NCI-H187 treated with DMSO at 0.1 percent for 48 hours (cell line): ENCODE measurements around the gene CCDC201.

Experiments used
- DNase-seq: peaks from one replicate; lab custom pipeline; 2025; lab: John Stamatoyannopoulos, UW

CCDC201 gene, protein sequence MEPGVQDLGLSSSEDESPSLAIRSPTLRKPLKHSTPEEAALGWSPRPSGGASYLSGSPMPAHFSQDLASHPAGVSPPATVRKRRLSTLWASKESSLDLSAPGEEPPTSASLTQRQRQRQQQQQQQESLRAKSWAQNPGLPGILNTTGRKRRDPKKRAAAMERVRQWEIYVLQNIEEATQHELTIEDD

DNA sequence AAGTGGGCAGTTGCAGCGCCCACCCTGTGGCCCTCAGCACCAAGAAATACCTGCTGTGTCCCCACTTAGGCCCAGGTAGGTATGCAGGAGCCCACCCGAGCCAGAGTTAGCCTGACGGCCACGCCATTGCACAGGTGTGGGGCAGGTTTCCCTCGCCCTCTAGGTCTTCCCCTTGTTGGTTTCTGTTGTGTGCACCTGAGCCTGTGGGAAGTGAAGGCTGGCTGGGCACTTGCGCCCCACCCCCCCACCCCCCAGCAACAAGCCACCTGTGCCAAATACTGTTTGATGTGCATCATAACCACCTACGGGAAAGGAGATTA is at the start of gene CCDC201:
Gene CCDC201, minus strand, starts transcription at position 48 of the 320 bp plus-strand sequence. CDS start 75 bp downstream, outside the sequence.
- DNase-seq: no peak

DNA sequence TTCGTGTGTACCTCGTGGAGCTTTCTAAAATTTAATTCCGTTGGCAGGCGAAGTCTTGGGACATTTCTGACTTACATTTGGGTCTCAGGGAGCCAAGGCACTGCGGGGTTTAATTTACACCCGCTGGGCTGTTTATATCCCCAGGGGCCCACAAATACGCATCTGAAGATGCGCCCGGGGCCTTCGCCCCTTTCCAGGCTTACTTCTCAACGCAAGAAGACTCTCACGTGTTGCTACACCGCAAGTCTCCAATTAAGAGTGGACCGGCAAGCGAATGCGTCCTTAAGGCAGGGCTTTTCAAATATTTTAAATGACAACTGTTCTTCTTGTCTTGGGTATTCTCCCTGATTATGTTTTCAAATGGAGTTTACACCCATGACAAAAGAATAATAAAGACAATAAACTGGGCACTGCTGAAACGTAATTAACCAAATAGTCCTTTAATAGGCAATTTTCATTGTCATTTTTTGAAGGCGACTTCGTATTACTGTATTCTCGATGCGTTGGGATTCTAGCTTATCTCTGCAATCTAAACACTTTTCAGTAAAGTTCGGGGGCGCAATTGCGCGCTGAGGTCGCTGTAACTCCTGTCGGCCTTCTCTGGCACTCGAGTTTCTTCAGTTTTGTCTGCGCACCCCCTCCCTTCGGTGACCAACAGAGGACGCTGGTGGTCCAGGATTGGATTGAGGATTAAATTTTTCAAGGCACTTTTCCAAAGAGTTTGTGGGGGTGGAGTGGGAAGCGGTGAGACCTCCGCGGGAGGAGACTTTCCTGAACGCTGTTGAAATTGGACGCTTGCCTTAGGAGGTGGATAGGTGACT is 49.0 kb upstream of the CCDC201 start:
- no peak for DNase-seq

DNA sequence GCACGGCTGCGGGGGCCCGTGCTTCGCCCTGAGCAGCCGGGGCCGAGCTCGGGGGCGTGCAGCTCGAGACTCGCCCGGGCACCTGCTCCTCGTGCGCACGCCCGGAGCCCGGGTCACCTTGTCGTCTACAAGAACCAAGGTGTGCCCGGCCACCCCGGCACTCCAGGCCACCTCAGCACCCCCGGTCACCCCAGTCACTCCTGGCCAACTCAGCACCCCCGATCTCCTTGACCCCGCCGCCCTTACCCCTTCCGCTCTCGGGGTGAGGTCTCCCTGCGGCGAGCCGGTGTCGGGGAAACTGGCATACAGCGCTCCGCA is 48.5 kb upstream of the CCDC201 start:
- no peak for DNase-seq

DNA sequence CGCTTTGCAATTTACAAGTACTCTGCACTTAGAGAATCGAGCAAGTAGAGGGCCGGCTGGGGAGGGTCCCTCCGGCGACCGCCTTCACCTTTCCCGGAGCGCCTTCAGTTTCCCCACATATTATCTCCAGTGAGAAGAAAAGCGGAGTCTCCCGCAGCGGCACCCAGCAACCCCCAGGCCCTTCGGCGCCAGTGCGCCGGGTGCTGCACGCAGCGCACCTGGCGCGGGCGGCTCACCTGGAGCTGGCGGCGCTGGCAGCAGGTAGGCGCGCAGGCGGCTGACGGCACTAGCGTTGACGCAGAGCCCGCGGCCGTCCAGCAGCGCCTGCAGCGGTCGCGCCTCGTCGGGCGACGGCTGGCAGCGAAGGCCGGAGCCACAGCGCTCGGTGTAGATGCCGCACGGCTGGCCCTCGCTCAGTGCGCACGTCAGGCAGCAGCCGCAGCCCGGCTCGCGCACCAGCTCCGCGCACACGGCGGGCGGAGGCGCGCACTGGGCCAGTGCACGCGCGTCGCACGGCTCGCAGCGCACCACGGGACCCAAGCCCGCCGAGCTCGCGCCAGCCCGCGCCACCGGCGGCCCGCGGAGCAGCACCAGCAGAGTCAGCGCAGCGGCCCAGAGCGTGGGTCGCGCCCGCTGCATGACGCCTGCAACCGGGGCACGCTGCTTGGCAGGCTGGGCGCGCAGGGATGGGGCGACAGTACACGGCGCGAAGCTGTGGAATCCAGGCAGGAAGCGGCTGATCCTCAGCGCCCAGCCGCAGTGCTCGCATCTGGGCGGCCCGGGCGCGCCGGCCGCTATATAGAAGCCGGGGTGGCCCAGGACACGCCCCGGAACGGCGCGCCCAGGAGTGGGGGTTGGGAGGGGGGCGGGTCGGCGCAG is 47.9 kb upstream of the CCDC201 start, which contains the start of gene IGFBP3:
Gene IGFBP3, minus strand, starts transcription at position 771 of the 879 bp plus-strand sequence. Its CDS starts 132 bp downstream, at position 639.
- DNase-seq: no peak

DNA sequence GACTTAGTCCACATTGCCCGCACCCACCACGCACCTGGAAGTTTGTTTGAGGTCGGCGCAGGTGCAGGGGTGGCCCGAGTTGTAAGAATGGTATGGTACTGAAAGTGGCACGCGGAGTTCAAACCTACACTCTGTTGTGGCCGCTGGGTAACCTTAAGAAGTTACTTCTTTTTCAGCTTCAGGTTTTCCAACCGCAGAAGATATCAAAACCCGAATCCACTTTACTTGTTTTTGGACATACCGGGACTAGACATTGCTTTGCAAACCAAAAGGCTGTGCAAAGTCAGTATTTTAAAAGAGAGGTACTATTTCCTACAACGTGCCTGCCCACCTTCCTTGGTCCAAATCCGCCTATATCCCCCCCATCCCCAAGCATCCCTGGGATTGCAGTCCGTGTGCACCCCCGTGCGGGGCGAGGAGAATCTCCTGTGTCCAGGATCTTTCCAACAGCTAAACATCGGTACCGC is 47.1 kb upstream of the CCDC201 start:
- no peak for DNase-seq

DNA sequence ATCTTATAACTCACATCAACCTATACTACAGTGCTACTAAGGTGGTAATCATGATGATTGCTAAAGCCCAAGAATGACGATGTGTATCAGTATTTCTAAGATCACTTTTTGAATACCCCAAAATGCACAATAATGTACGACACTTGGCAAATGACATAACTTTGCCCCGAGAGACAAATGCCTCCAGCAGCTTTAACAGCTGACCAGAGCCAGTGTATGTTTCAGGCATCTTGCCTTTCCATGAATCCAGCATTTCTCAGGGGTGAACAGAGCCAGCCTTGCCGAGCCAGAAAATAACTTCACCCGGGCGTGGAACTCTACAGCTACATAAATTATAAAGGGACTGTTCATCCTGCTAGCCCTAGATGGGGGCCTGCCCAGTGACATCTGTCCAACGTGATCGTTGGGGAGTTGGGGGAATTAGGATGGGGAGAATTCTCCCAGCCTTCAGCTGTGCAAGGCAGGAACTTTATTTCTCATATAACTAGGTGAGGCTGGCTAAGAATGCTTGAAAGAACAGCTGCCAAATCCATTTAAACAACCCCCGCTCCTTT is 46.4 kb upstream of the CCDC201 start:
- no peak for DNase-seq

DNA sequence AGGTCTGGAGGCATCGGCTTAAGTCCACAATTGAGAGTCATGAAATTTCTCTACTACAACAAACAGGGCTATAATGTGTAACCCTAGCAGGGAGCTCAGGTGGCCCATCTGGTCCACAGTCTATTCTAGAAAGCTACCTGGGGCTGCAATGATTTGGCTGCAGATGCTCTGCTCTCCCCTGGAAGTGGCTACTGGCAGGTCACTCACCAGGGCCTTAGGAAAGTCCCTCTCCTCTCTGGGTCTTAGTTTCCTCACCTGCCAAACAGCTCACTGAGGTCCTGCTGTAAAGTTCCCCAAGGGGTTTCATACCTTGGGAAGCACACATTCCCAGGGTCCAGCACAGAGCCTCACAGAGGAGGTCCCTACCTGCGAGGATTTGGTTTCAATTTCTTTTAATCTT is 45.7 kb upstream of the CCDC201 start:
- no peak for DNase-seq

DNA sequence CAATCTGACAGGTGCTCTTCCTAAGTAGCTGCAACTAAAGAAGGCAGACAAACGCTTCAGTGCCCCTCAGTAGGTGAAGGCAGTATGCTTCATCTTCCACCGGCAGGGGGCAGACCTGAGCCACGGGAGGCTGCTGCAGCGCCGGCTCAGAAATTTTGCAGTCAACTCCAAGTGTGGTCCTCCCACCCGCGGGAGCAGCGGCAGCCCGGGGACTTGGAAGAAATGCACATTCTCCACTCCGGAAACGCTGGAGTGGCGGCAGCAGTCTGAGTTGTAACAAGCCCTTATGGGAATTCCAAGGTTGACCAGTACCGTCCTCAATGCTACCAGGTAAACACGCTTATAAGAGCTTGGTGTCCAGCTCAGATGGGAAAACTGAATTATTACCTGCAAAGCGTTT is 44.8 kb upstream of the CCDC201 start:
- no peak for DNase-seq

DNA sequence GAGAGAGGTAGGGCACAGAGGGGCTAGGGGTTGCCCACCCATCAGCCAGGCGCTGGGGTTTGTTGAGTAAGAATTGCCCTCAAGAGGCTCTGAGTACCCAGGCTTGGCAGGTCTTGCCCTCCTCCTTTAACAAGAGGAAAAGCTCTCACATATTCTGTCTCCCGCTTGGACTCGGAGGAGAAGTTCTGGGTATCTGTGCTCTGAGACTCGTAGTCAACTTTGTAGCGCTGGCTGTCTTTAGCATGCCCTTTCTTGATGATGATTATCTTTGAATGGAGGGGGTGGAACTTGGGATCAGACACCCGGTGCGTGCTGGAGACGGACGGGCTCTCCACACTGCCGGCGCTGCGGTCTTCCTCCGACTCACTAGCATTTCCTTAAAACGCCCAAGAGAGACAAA is 44.2 kb upstream of the CCDC201 start:
- DNase-seq: no peak

DNA sequence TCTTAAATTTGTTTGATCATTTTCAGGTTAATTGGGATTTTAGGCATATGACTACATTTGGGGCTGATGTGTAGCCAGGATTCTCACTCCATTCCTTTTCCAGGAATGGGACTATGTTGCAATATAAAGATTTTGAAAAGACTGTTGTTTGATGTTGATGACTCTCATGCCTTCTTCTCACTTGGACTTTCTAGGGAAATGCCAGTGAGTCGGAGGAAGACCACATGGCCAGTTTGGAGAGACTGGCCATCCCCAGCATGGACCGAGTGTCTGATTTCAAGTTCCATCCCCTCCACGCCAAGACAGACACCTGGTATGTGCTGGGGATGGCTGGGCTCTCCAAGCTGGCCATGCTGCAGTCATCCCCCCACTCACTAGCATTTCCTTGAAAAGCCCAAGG is 42.7 kb upstream of the CCDC201 start:
- DNase-seq: no peak

DNA sequence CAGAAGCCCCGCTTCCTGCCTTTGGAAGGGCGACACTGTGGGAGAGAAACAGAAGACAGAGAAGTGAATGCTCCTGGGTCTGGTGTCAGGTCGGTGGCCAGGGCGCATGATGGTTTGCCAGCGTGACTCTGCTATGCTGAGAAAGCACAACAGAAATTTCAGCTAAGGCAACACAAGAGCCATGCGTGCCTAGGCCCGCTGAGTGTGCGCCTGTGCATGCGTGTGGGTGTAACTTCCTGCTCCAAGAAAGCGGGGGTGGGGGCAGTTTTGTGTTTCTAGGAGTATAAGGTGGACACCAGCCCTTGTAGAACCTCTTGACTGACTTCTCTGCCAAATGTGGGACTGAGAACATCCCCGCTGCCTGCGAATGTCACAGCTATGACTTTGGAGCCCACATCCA is 42.0 kb upstream of the CCDC201 start:
- DNase-seq: no peak

DNA sequence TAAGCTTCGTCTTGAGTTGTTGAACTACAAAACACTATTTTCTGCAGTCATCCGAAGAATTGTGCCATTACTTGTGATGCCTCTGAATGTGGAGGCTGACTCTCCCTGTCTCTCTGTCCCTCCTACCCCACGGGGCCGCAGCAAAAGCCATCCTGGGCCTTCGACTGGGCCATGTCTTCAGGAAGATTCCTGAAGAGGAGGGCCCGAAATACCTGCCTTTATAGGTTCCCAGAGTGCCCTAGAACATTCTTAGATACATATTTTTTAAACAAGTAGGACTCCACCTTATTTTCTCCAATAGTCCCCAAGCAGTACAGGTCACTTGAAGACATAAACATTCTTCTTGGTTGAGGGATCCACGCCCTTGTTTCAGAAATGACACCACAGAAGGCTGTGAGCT is 40.1 kb upstream of the CCDC201 start:
- no peak for DNase-seq

DNA sequence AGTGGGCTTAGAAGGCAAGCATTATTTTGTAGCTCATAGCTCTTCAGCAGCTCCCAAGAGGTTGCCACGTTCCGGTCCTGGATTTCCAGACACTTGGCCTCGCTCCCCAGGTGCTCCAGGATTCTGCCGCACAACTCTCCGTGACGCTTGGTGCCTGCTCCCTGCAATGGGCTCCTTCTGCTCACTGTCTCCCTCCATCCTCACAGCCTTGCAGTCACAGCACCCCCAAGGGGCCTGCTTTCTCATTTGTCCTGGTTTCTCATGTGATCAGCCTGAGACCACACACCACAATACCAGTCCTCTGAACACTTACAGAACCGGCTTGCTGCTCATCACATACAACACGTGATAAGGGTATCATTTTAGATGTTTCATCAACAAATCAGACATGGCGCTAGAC is 38.4 kb upstream of the CCDC201 start:
- no peak for DNase-seq

DNA sequence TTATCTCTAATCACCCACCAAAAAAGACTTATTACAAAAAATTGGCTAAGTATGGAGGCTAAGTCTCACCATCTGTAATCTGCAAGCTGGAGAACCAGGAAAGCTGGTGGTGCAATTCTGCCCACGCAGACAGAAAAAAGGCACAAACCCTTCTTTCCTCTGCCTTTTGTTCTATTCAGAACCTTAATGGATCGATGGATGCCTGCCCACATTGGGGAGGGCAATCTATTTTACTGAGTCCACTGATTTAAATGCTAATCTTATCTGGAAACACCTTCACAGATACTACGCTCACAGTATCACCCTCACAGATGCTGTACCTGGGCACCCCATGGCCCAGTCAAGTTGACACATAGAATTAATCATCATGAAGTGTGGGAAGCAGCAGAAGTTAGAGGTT is 38.0 kb upstream of the CCDC201 start:
- DNase-seq: no peak

DNA sequence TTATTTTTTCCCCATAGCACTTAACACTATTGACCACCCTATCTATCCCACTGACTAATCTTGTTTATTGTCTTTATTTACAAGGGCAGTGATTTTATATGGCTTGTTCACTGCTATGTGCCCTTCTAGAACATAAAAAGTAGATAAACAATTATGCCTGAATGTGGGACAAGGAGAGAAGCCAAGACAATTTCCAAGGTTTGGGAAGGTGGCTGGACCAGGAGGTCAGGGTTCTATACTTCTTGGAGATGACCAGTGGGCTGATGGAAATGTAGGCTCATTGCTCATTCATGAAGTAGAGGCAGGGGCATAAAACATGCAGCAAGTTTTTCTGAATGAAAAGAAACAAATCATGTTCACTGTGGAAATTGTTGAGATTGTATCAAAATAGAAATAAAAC is 36.7 kb upstream of the CCDC201 start:
- no peak for DNase-seq

DNA sequence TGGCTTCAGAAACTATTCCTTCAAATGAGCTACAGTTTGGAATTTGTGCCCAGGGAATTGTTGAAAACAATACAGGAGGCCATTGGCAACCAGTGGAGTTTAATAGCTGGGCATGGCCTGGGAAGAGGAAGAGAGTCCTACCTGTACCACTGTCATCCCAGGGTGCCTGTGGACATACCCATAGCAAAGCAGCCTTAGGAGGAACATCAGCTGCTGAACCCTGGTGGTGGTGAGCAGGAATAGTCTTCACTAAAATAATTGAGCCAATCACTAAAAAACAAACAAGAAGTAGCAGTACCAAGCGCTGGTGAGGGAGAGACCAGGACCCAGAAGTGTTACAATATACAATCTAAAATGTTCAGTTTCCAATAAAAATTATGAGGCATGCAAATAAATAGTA is 29.9 kb upstream of the CCDC201 start:
- DNase-seq: no peak

DNA sequence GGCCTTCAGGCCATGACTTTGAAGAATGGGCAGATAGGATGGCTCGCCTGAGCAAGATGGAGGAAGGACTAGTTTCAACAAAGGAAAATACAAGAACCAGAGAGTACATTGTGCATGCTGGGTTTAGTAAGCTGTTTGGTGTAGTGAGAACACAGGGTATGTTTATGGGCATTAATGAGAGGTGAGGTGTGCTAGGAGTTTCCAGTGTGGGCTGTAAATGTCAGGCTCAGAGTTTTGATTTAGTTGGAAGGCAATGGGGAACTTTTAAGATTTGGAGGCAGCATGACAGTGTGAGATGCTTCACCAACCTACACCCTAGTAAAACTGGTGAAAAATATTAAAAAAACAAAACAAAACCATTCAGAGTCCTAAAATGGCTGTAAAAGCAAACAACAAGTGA is 28.7 kb upstream of the CCDC201 start:
- DNase-seq: no peak

DNA sequence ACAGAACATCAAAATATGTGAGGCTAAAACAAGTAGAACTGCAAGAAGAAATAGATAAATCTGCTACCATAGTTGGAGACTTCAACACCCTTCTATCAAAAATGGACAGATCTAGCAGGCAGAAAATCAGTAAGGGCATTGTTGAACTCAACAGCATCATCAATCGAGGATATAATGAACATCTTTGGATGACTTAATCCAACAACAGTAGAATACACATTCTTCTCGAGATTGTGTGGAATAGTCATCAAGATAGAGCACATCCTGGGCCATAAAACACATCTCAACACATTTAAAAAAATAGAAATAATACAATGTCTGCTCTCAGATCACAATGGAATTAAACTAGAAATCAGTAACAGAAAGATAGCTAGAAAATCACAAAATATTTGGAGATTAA is 25.3 kb upstream of the CCDC201 start:
- DNase-seq: no peak

DNA sequence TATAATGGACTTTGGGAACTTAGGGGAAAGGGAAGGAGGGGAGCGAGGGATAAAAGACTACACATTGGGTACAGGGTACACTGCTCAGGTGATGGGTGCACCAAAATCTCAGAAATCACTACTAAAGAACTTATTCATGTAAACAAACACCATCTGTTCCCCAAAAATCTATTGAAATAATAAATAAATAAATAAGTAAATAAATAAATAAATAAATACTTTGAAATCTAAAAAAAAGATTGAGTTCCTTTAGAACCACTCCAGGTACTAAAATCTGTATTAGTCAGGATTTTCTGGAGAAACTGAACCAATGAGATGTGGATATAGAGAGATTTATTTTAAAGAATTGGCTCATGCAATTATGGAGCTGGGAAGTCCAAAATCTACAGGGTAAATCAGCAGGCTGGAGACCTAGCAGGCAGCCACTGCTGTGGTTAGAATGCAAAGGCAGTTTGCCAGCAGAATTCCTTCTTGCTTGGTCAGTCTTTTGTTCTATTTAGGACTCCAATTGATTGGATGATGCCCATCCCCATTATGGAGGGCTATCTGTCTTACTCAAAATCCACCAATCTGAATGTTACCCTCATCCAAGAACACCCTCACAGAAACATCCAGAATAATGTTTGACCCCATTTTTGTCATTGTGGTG is 24.3 kb upstream of the CCDC201 start:
- DNase-seq: no peak

DNA sequence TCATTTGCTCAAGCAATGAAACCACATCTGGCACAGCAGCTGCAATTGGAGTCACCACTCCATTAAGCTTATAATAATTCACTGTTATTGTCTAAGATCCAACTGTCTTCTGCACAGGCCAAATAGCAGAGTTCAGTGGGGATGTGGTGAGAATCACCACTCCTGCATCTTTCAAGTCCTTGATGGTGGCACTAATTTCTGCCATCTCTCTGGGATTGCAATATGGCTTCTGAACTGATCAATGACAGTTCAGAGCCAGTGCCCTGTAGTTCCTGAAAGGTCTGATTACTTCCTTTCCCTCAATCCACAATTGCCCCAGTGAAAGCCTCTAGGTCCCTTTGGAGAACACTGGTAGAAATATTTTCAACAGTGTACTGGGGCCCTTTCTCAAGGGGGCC is 21.8 kb upstream of the CCDC201 start:
- DNase-seq: no peak

DNA sequence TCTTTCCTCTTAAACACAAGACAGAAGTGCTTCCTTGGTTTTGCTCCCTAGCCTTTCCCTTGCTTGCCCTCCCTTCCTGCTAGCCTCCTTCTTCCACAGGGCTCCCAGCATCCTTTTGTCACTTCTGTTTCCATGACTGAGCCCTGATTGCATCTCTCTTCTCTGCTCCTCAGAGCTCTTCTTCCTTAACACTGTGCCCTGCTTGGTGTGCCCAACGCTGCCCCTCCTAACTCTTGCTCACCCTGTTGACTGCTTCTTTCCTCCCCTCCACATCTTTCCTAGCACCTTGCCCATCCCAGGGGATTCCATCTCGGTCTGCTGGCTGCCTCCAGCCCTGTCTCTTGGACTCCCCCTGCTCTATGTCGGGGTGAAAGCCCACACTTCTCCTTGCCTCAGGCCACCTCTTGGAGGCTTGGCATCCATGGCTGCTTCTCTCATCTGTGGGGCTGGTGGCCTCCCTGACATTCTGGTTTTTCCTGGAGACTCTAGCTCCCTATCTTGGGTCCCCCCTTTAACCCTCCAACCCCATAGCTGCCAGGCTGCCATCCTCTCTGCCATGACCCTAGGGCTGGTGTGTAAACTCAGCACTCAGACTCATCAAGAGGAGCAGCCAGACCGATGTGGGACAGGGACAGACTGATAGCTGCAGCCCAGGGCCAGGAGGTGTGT is 21.2 kb upstream of the CCDC201 start:
- no peak for DNase-seq
